Thoracic aorta (tissue), 2 donors: ENCODE data around the gene STUM. TPM values are rescaled to one million over a fixed set of nuclear protein-coding genes. Genes with fewer than 3 reads are reported as not detected.

Source experiments
- ATAC-seq: fragments of 150-250 bp; one replicate; pipeline ENCODE4 v1.8.0; 2017; ENCODE audit warnings: low read depth; ENCODE audit not compliant: insufficient number of reproducible peaks, low FRiP score
- DNase-seq: peaks from one replicate; pipeline ENCODE4 v3.0.0-alpha.2; 2020; ENCODE audit warnings: low spot score
- H3K27ac ChIP-seq, 2 donors: fragments of 200-600 bp; sonication (generic); 1 replicate in 1 of 2; 2 replicates in 1 of 2; pipeline ENCODE4 v1.5.1; 2016; ENCODE audit warnings: mild to moderate bottlenecking in 2 of 2, moderate library complexity in 2 of 2
- H3K27me3 ChIP-seq: fragments of 200-600 bp; sonication (generic); replicated peaks from 2 replicates; pipeline ENCODE4 v1.6.0; 2016; ENCODE audit warnings: mild to moderate bottlenecking; ENCODE audit not compliant: insufficient read depth
- H3K36me3 ChIP-seq: fragments of 200-600 bp; sonication (generic); one replicate; pipeline ENCODE4 v1.5.1; 2016
- H3K4me1 ChIP-seq, 2 donors: fragments of 200-600 bp; sonication (generic); 1 replicate in 1 of 2; 2 replicates in 1 of 2; pipeline versions ENCODE4 v1.5.1 to v1.6.0; 2016; ENCODE audit warnings: low read depth in 2 of 2, mild to moderate bottlenecking in 1 of 2; ENCODE audit not compliant: control insufficient read depth in 1 of 2
- H3K4me3 ChIP-seq: fragments of 200-600 bp; sonication (generic); 2 replicates; pipeline ENCODE4 v1.5.1; 2016; ENCODE audit warnings: mild to moderate bottlenecking
- H3K9me3 ChIP-seq: fragments of 200-600 bp; sonication (generic); 2 replicates; pipeline ENCODE4 v1.5.1; 2016
- total RNA-seq, 2 donors: library from RNA; depleted of rRNA; stranded (reverse); fragments of >200 nt; gene quantifications; one replicate each; pipeline versions ENCODE4 v1.1.0 to v1.2.3, GENCODE V29; 2016
- TF ChIP-seq, protein P1 (sequence below): fragments of 200-600 bp; sonication (generic); IDR thresholded peaks from one replicate; pipeline ENCODE4 v1.5.1; 2019; ENCODE audit warnings: antibody characterized with exemption

Gene STUM
- total RNA-seq, 2 donors from 2014 or later = 0.41 to 1.6 TPM

DNA sequence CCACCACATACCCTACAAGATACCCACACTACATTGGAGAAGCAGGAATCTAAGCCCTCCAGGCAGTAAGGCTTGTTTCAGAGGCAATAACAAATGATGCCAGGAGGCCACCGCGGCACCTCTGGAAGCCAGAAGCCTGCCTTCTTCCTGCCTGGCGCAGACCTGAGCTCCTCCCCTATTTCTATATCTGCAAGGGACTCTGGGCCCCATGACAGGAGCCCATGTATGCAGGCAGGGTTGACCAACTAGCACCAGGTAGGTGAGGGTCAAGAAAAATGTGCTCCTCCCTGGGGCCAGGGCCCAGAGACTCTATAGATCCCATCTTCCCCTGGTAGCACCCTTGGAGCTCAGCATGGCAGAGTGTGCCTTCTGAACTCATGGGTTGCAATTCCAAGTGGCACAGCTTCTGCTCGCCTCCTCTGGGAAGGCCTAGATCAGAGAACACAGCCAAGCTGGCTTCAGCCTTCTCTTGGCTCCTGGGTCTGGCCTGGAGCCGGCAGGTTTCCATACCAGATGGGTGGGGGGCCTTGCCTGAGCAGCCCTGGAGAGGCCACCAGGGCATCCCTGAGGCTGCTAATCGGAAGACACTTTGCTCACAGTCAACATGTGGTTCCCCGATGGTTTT lies 85.1 kb downstream of the STUM start:
- no peaks in the 10 kb centered on the region for H3K27me3 ChIP-seq
- TF ChIP-seq, protein P1, sequence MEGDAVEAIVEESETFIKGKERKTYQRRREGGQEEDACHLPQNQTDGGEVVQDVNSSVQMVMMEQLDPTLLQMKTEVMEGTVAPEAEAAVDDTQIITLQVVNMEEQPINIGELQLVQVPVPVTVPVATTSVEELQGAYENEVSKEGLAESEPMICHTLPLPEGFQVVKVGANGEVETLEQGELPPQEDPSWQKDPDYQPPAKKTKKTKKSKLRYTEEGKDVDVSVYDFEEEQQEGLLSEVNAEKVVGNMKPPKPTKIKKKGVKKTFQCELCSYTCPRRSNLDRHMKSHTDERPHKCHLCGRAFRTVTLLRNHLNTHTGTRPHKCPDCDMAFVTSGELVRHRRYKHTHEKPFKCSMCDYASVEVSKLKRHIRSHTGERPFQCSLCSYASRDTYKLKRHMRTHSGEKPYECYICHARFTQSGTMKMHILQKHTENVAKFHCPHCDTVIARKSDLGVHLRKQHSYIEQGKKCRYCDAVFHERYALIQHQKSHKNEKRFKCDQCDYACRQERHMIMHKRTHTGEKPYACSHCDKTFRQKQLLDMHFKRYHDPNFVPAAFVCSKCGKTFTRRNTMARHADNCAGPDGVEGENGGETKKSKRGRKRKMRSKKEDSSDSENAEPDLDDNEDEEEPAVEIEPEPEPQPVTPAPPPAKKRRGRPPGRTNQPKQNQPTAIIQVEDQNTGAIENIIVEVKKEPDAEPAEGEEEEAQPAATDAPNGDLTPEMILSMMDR = no peak
- ATAC-seq (peak; percentile 33), DNase-seq (no peak)
- no peaks in the 10 kb centered on the region for H3K36me3 ChIP-seq
- no peak overlapping the region for H3K4me3 ChIP-seq
- H3K4me1 ChIP-seq = peaks cover 5 to 28% of the 10 kb centered on the region in 2 donors
- H3K27ac ChIP-seq = peak overlapping the region; percentile 59 to 64
- H3K9me3 ChIP-seq = no peaks in the 10 kb centered on the region

DNA sequence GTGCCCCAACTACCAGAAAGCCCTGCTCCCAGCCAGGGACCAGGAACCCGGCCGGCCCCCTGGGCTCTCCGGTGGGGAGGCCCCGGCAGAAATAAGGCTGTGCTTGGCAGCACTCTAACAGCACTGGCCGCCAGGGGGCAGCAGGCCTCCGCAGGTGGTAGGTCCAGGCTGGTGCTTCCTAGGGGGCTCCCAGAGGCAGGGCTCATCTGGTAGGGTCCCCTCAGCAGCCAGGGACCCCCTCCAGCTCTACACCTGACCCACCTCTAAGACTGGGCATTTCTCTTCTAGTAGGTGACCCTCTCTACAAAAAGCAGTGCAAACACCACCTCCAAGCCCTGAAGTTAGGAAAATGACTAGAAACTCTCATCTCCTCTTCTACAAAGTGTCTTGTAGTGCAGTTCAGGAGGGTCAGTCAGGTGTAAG lies 85.6 kb downstream of the STUM start:
- Histone ChIP-seq H3K4me3 (no peak overlapping the region), H3K27me3 (no peaks in the 10 kb centered on the region), H3K4me1 (peaks cover 5 to 28% of the 10 kb centered on the region in 2 donors), H3K9me3 (no peaks in the 10 kb centered on the region), H3K36me3 (peaks cover under 1% of the 10 kb centered on the region), H3K27ac (peak overlapping the region; percentile 59 to 64)
- DNase-seq = no peak
- TF ChIP-seq, protein P1 = peak; percentile 96
- peak; percentile 50 for ATAC-seq

DNA sequence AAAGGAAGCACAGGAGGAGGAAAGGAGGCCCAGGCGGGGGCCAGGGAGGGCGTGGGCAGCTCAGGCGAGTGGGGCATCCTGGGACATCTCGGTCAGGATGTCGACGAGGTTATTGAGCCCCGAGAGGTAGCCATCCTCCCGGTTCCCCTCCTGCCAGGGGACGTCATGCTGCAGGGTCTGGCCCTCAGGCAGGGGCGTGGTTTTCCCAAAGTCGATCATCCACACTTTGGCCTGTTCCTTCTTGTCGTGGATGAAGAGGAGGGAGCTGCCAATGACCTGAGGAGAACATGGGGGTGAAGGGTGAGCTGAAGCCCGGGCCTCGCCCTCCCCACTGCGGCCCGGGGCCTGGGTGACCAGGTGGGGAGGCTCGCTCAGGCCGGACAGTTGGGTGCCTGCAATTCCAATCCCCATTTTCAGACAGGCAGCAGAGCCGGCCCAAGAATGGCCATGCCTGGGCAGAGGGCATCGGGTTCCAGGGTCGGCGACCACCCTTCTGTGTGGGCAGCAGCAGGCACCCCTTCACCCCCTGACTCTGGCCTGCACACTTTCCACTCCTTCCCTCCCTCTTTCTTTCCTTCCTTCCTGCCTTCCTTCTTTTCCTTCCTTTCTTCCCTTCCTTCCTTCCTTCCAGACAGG lies 86.2 kb downstream of the STUM start:
- no peak for DNase-seq
- no peaks in the 10 kb centered on the region for H3K9me3 ChIP-seq
- peaks cover 3% of the 10 kb centered on the region for H3K36me3 ChIP-seq
- no peak for ATAC-seq
- H3K4me1 ChIP-seq = peaks cover 5 to 28% of the 10 kb centered on the region in 2 donors
- no peak overlapping the region for H3K27ac ChIP-seq
- H3K27me3 ChIP-seq = no peaks in the 10 kb centered on the region
- H3K4me3 ChIP-seq = no peak overlapping the region
- TF ChIP-seq, protein P1 = no peak

DNA sequence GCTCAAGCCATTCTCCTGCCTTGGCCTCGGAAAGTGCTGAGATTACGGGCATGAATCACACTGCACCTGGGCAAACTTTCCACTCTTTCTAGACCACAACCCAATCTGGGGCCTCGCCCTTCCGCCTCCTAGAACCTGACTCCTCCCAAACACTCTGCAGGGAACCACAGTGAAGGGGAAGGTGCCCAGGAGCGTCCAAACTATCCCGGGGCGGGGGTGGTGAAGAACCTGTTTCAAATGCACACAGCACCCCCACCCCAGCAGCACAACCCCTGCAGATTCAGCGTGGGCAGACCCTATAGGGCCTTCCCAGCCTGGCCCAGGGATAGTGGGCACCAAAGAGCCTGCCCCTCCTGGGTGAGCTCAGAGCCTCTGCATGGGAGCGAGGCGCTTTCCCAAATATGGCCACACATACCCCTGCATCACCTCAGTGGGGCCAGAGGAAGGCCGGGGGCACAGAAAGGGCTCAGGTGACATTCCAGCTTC lies 86.9 kb downstream of the STUM start:
- Histone ChIP-seq H3K27ac (no peak overlapping the region), H3K27me3 (no peaks in the 10 kb centered on the region), H3K4me1 (peaks cover 5 to 28% of the 10 kb centered on the region in 2 donors), H3K36me3 (peaks cover 3% of the 10 kb centered on the region), H3K4me3 (no peak overlapping the region), H3K9me3 (no peaks in the 10 kb centered on the region)
- TF ChIP-seq, protein P1 = no peak
- no peak for ATAC-seq
- DNase-seq = no peak

DNA sequence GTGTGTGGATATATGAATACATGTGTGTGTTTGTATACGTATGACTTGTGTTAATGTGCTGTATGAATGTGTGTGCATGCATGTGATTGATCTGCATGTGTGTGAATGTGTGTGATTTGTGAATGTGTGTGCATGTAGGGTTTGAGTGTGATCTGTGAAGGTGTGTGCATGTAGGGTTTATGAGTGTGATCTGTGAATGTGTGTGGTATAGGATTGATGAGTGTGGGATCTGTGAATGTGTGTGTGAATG lies 88.2 kb downstream of the STUM start:
- Histone ChIP-seq H3K9me3 (no peaks in the 10 kb centered on the region), H3K4me1 (peaks cover 5 to 28% of the 10 kb centered on the region in 2 donors), H3K27ac (no peak overlapping the region), H3K27me3 (no peaks in the 10 kb centered on the region), H3K36me3 (peaks cover 7% of the 10 kb centered on the region), H3K4me3 (no peak overlapping the region)
- TF ChIP-seq, protein P1 = no peak
- DNase-seq (no peak), ATAC-seq (no peak)
